HG02623 (cell line): ENCODE measurements around the gene ZNF92.
"Not testable (repeated sequence)": the region's sequence is repeated elsewhere in the genome, so short reads cannot be mapped to it uniquely, and the experiment has no call there.

Experiments
- ATAC-seq: cut with Tn5 transposase; IDR thresholded peaks from one replicate; pipeline ENCODE4 v1.9.1; 2021; ENCODE audit warnings: moderate library complexity; ENCODE audit not compliant: unreplicated experiment

ZNF92 gene

GRCh38 chr7:65422670-65423069, 49.0 kb downstream of the ZNF92 start:
- ATAC-seq: no peak

GRCh38 chr7:65423286-65423685, 49.6 kb downstream of the ZNF92 start:
- not testable (repeated sequence) for ATAC-seq

GRCh38 chr7:65429642-65430343, 56.1 kb downstream of the ZNF92 start:
- ATAC-seq: no peak

- ATAC-seq: no peak
These were observed 56.9 kb downstream of the ZNF92 start for GRCh38 chr7:65430344-65431186.

- ATAC-seq: no peak
These were observed 60.7 kb downstream of the ZNF92 start for GRCh38 chr7:65434307-65434706.

GRCh38 chr7:65436163-65436562, 62.5 kb downstream of the ZNF92 start:
- no peak for ATAC-seq

- no peak for ATAC-seq
These were observed 64.9 kb downstream of the ZNF92 start for GRCh38 chr7:65438598-65438997.

GRCh38 chr7:65441010-65441409, 67.4 kb downstream of the ZNF92 start:
- no peak for ATAC-seq

GRCh38 chr7:65444205-65444842, 70.7 kb downstream of the ZNF92 start:
- ATAC-seq: no peak

GRCh38 chr7:65444899-65445823, 71.5 kb downstream of the ZNF92 start:
- ATAC-seq: no peak

GRCh38 chr7:65447041-65447440, 73.4 kb downstream of the ZNF92 start:
- not testable (repeated sequence) for ATAC-seq

- ATAC-seq: no peak
These were observed 75.3 kb downstream of the ZNF92 start for GRCh38 chr7:65448816-65449504.

GRCh38 chr7:65449505-65449852, 75.8 kb downstream of the ZNF92 start:
- no peak for ATAC-seq
